ENCODE results near the gene CLEC10A.

Gene CLEC10A

GRCh38 chr17:7034955-7035590, 45.0 kb downstream of the CLEC10A start:
- no peak for DNase-seq (ENCODE audit: low read depth)
- Histone ChIP-seq H3K9ac (ENCODE audit: low read length) (peak overlapping the region; percentile 90), H3K36me3 (ENCODE audit: control insufficient read depth, insufficient read depth, low read length, severe bottlenecking) (no peaks in the 10 kb centered on the region), H3K9me3 (ENCODE audit: control insufficient read depth, low read length) (no peaks in the 10 kb centered on the region), H3K4me3 (ENCODE audit: low read length) (peak overlapping the region; percentile 86), H3K27me3 (replicated peaks; ENCODE audit: control insufficient read depth, insufficient read depth, low read length) (no peaks in the 10 kb centered on the region), H3K4me1 (ENCODE audit: control insufficient read depth, insufficient read depth, low read length) (peaks cover 14% of the 10 kb centered on the region)

- Histone ChIP-seq H3K9me3 (ENCODE audit: control insufficient read depth, low read length) (no peaks in the 10 kb centered on the region), H3K27me3 (replicated peaks; ENCODE audit: control insufficient read depth, insufficient read depth, low read length) (no peaks in the 10 kb centered on the region), H3K4me1 (ENCODE audit: control insufficient read depth, insufficient read depth, low read length) (no peaks in the 10 kb centered on the region), H3K9ac (ENCODE audit: low read length) (no peak overlapping the region), H3K36me3 (ENCODE audit: control insufficient read depth, insufficient read depth, low read length, severe bottlenecking) (no peaks in the 10 kb centered on the region), H3K4me3 (ENCODE audit: low read length) (no peak overlapping the region)
- no peak for DNase-seq (ENCODE audit: low read depth)
Measured at GRCh38 chr17:7029659-7030058, 50.4 kb downstream of the CLEC10A start.

- Histone ChIP-seq H3K4me3 (ENCODE audit: low read length) (no peak overlapping the region), H3K9me3 (ENCODE audit: control insufficient read depth, low read length) (no peaks in the 10 kb centered on the region), H3K4me1 (ENCODE audit: control insufficient read depth, insufficient read depth, low read length) (no peaks in the 10 kb centered on the region), H3K27me3 (replicated peaks; ENCODE audit: control insufficient read depth, insufficient read depth, low read length) (no peaks in the 10 kb centered on the region), H3K36me3 (ENCODE audit: control insufficient read depth, insufficient read depth, low read length, severe bottlenecking) (no peaks in the 10 kb centered on the region), H3K9ac (ENCODE audit: low read length) (no peak overlapping the region)
- DNase-seq (ENCODE audit: low read depth): no peak
Measured at GRCh38 chr17:7029096-7029495, 51.0 kb downstream of the CLEC10A start.

GRCh38 chr17:7027335-7027734, 52.7 kb downstream of the CLEC10A start:
- no peak overlapping the region for H3K4me3 ChIP-seq (ENCODE audit: low read length)
- no peaks in the 10 kb centered on the region for H3K27me3 ChIP-seq (replicated peaks; ENCODE audit: control insufficient read depth, insufficient read depth, low read length)
- no peak for DNase-seq (ENCODE audit: low read depth)
- no peak overlapping the region for H3K9ac ChIP-seq (ENCODE audit: low read length)
- H3K4me1 ChIP-seq (ENCODE audit: control insufficient read depth, insufficient read depth, low read length): peaks cover 5% of the 10 kb centered on the region
- H3K36me3 ChIP-seq (ENCODE audit: control insufficient read depth, insufficient read depth, low read length, severe bottlenecking): no peaks in the 10 kb centered on the region
- no peaks in the 10 kb centered on the region for H3K9me3 ChIP-seq (ENCODE audit: control insufficient read depth, low read length)

GRCh38 chr17:7026471-7027115, 53.5 kb downstream of the CLEC10A start:
- H3K4me3 ChIP-seq (ENCODE audit: low read length): no peak overlapping the region
- H3K27me3 ChIP-seq (replicated peaks; ENCODE audit: control insufficient read depth, insufficient read depth, low read length): no peaks in the 10 kb centered on the region
- no peaks in the 10 kb centered on the region for H3K9me3 ChIP-seq (ENCODE audit: control insufficient read depth, low read length)
- H3K9ac ChIP-seq (ENCODE audit: low read length): no peak overlapping the region
- peaks cover 8% of the 10 kb centered on the region for H3K4me1 ChIP-seq (ENCODE audit: control insufficient read depth, insufficient read depth, low read length)
- DNase-seq (ENCODE audit: low read depth): no peak
- no peaks in the 10 kb centered on the region for H3K36me3 ChIP-seq (ENCODE audit: control insufficient read depth, insufficient read depth, low read length, severe bottlenecking)

- H3K4me1 ChIP-seq (ENCODE audit: control insufficient read depth, insufficient read depth, low read length): peaks cover 16% of the 10 kb centered on the region
- DNase-seq (ENCODE audit: low read depth): no peak
- H3K9ac ChIP-seq (ENCODE audit: low read length): no peak overlapping the region
- no peak overlapping the region for H3K4me3 ChIP-seq (ENCODE audit: low read length)
- H3K9me3 ChIP-seq (ENCODE audit: control insufficient read depth, low read length): no peaks in the 10 kb centered on the region
- no peaks in the 10 kb centered on the region for H3K36me3 ChIP-seq (ENCODE audit: control insufficient read depth, insufficient read depth, low read length, severe bottlenecking)
- no peaks in the 10 kb centered on the region for H3K27me3 ChIP-seq (replicated peaks; ENCODE audit: control insufficient read depth, insufficient read depth, low read length)
Measured at GRCh38 chr17:7025245-7025644, 54.8 kb downstream of the CLEC10A start.
